A673 (cell line): ENCODE data around the gene MIF.

Experiments
- CTCF ChIP-seq: fragments of 300-800, 200-600 bp; sonication (generic); conservative IDR thresholded peaks from 2 replicates; pipeline ENCODE4 v1.5.1; 2017; ENCODE audit warnings: low read depth, mild to moderate bottlenecking, antibody characterized with exemption, low read length, moderate library complexity, mixed read lengths
- EZH2 ChIP-seq: fragments of 200-600 bp; sonication (generic); IDR thresholded peaks from 2 replicates; pipeline ENCODE4 v1.6.1; 2017; ENCODE audit warnings: borderline replicate concordance, low read depth, mild to moderate bottlenecking, mixed read lengths, antibody characterized with exemption, low read length; ENCODE audit not compliant: poor library complexity, severe bottlenecking

DNA sequence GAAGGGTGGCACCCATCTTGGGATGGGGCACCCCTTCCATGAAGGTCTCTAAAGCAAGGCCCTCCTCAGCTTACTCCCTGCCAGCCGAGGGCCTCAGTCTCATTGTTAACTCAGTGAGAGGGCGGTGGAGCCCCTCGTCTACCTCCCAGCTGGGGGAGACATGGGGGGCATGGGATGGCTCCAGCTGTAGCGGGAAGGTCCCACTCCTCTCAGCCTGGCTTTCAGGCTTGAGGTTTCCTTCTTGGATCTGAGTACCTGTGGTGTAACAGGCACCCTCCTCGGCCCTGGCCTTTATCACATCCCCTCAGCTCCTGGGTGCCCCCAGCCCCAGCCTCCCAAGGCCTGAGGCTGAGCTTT is 2.0 kb downstream of the MIF start:
- TF ChIP-seq CTCF (no peak), EZH2 (no peak)
